ENCODE measurements around the gene BTBD10. TPM values are rescaled to one million over a fixed set of nuclear protein-coding genes. Genes with fewer than 3 reads are reported as not detected.

The BTBD10 gene
- total and polyA plus RNA-seq, 12 donors: 9.3 to 39.8 (median 21.9) TPM

GRCh38 chr11:13461291-13461690 lies 1.7 kb downstream of the BTBD10 start:
- no peaks in the 10 kb centered on the region for H3K9me3 ChIP-seq (replicated peaks in 1 of 3)
- intact Hi-C loops (cut with DNase I): loop anchor here in 1 of 2 donors (10.0 kb wide), 1 partner anchor 106 kb away; no protein-coding TSS in a partner anchor
- whole genome bisulfite sequencing, 4 donors: 81 to 91% (median 87%) methylated on average over 3 of the region's 3 CpGs
- H3K27me3 ChIP-seq: no peaks in the 10 kb centered on the region
- no peak overlapping the region for H3K4me3 ChIP-seq
- no peak for TF ChIP-seq CTCF (IDR thresholded peaks at IDR 0.05)
- TF ChIP-seq POLR2A (IDR thresholded peaks at IDR 0.05): no peak
- no peaks in the 10 kb centered on the region for H3K36me3 ChIP-seq (replicated peaks in 1 of 2)
- no peak for DNase-seq
- H3K27ac ChIP-seq: no peak overlapping the region
- peaks cover 8 to 21% of the 10 kb centered on the region in 2 donors for H3K4me1 ChIP-seq (replicated peaks in 1 of 2)

GRCh38 chr11:13450832-13451397 lies 12.1 kb downstream of the BTBD10 start:
- Histone ChIP-seq H3K4me1 (replicated peaks in 1 of 2) (peaks cover 6 to 24% of the 10 kb centered on the region in 2 donors), H3K4me3 (no peak overlapping the region), H3K9me3 (replicated peaks in 1 of 3) (peaks cover 0 to under 1% (median 0%) of the 10 kb centered on the region in 3 donors), H3K27ac (no peak overlapping the region), H3K27me3 (no peaks in the 10 kb centered on the region), H3K36me3 (replicated peaks in 1 of 2) (no peaks in the 10 kb centered on the region)
- no peak for DNase-seq
- no peak for TF ChIP-seq POLR2A (IDR thresholded peaks at IDR 0.05)
- no peak for TF ChIP-seq CTCF (IDR thresholded peaks at IDR 0.05)
- intact Hi-C loops (cut with DNase I): no loop called here
- WGBS, 4 donors: 82 to 93% (median 91%) methylated on average over 2 of the region's 2 CpGs

GRCh38 chr11:13449522-13449921 lies 13.5 kb downstream of the BTBD10 start:
- Histone ChIP-seq H3K27ac (peak overlapping the region in 1 of 5 donors; percentile 59), H3K4me1 (replicated peaks in 1 of 2) (peaks cover 6 to 25% of the 10 kb centered on the region in 2 donors), H3K4me3 (no peak overlapping the region), H3K36me3 (replicated peaks in 1 of 2) (no peaks in the 10 kb centered on the region), H3K9me3 (replicated peaks in 1 of 3) (peaks cover 0 to 7% (median 0%) of the 10 kb centered on the region in 3 donors), H3K27me3 (no peaks in the 10 kb centered on the region)
- WGBS, 4 donors: 0 to 68% (median 29%) methylated on average over 1 of the region's 1 CpG
- TF ChIP-seq CTCF (IDR thresholded peaks at IDR 0.05) (no peak), POLR2A (IDR thresholded peaks at IDR 0.05) (no peak)
- no peak for DNase-seq
- intact Hi-C loops (cut with DNase I): no loop called here

- no peaks in the 10 kb centered on the region for H3K36me3 ChIP-seq (replicated peaks in 1 of 2)
- intact Hi-C loops (cut with DNase I): no loop called here
- peaks cover 0 to 7% (median 0%) of the 10 kb centered on the region in 3 donors for H3K9me3 ChIP-seq (replicated peaks in 1 of 3)
- no peak overlapping the region for H3K4me3 ChIP-seq
- peak in 3 of 7 donors; percentile 21 to 42 (median 34) for DNase-seq
- 34 to 61% (median 48%) methylated on average over 2 of the region's 2 CpGs for WGBS, 4 donors
- TF ChIP-seq CTCF (IDR thresholded peaks at IDR 0.05): no peak
- TF ChIP-seq POLR2A (IDR thresholded peaks at IDR 0.05): no peak
- H3K4me1 ChIP-seq (replicated peaks in 1 of 2): peaks cover 6 to 25% of the 10 kb centered on the region in 2 donors
- H3K27me3 ChIP-seq: no peaks in the 10 kb centered on the region
- peak overlapping the region in 1 of 5 donors; percentile 59 for H3K27ac ChIP-seq
Observed at GRCh38 chr11:13448876-13449275, 14.1 kb downstream of the BTBD10 start.

Measured in adrenal gland (tissue), 12 donors.